SK-N-SH treated with all-trans-retinoic acid at 6 μM for 48 hours (cell line): ENCODE measurements around the gene ANKRD11.

ENCODE experiments used
- CREB5 ChIP-seq: fragments of 250-450 bp; sonication (Bioruptor Pico); IDR thresholded peaks from 2 replicates; pipeline ENCODE4 v1.5.1; 2020; ENCODE audit warnings: low read depth, mild to moderate bottlenecking, moderate library complexity
- ESRRG ChIP-seq: fragments of 250-450 bp; sonication (Bioruptor Pico); IDR thresholded peaks from 2 replicates; pipeline ENCODE4 v1.6.1; 2021; ENCODE audit warnings: mild to moderate bottlenecking
- ISL1 ChIP-seq: fragments of 250-450 bp; sonication (Bioruptor Pico); IDR thresholded peaks from 2 replicates; pipeline ENCODE4 v2.1.2; 2022; ENCODE audit warnings: mild to moderate bottlenecking, moderate library complexity
- PATZ1 ChIP-seq: fragments of 250-450 bp; sonication (Bioruptor Pico); IDR thresholded peaks from 2 replicates; pipeline ENCODE4 v1.8.0; 2020; ENCODE audit warnings: mild to moderate bottlenecking, moderate library complexity, borderline replicate concordance
- TCF4 ChIP-seq: fragments of 250-450 bp; sonication (Bioruptor Pico); IDR thresholded peaks from 2 replicates; pipeline ENCODE4 v1.8.0; 2021; ENCODE audit warnings: mild to moderate bottlenecking, moderate library complexity, borderline replicate concordance
- TSHZ2 ChIP-seq: fragments of 250-450 bp; sonication (Bioruptor Pico); IDR thresholded peaks from 2 replicates; pipeline ENCODE4 v1.5.0; 2020; ENCODE audit warnings: mild to moderate bottlenecking, moderate library complexity
- ZFP3 ChIP-seq: fragments of 250-450 bp; sonication (Bioruptor Pico); IDR thresholded peaks from 2 replicates; pipeline ENCODE4 v1.5.0; 2020; ENCODE audit warnings: mild to moderate bottlenecking, moderate library complexity
- ZFP30 ChIP-seq: fragments of 450-650 bp; formaldehyde crosslinking; IDR thresholded peaks from 2 replicates; pipeline ENCODE4 v1.5.0; 2022; ENCODE audit warnings: mild to moderate bottlenecking, moderate library complexity
- ZNF70 ChIP-seq: fragments of 450-650 bp; formaldehyde crosslinking; IDR thresholded peaks from 2 replicates; pipeline ENCODE4 v1.5.0; 2020; ENCODE audit warnings: mild to moderate bottlenecking, moderate library complexity

GRCh38 chr16:89277049-89277448 is 213.3 kb downstream of the ANKRD11 start:
- TF ChIP-seq ZFP3 (CRISPR knock-in tag) (no peak), CREB5 (CRISPR knock-in tag) (no peak), TCF4 (CRISPR knock-in tag) (no peak), ZFP30 (CRISPR knock-in tag) (no peak), TSHZ2 (no peak), ISL1 (no peak), ESRRG (CRISPR knock-in tag) (no peak), PATZ1 (no peak), ZNF70 (no peak)
